Gastroesophageal sphincter (tissue), 3 donors: ENCODE measurements around the gene HSCB.
"Not testable (repeated sequence)": the region's sequence is repeated elsewhere in the genome, so short reads cannot be mapped to it uniquely, and the experiment has no call there.

Experiments used
- CTCF ChIP-seq, 4 experiments: fragments of 200-600 bp in 2 of 4; fragments of 450-650 bp in 2 of 4; sonication (generic) in 1 of 4; IDR thresholded peaks; one replicate each; pipeline ENCODE4 v1.5.1; 2017 to 2019; ENCODE audit warnings: antibody characterized with exemption in 4 of 4, mild to moderate bottlenecking in 2 of 4, moderate library complexity in 2 of 4
- EP300 ChIP-seq: sonication (generic); formaldehyde crosslinking; IDR thresholded peaks from one replicate; pipeline ENCODE4 v1.6.1; 2017; ENCODE audit warnings: antibody characterized with exemption, mild to moderate bottlenecking

- TF ChIP-seq CTCF (IDR thresholded peaks at IDR 0.05); EP300: not testable (repeated sequence)
Observed at GRCh38 chr22:28693041-28693760, 48.6 kb upstream of the HSCB start.
